ENCODE results near the gene QPCTL. TPM values are rescaled to one million over a fixed set of nuclear protein-coding genes. Genes with fewer than 3 reads are reported as not detected.
A peak's percentile ranks its signal among the peaks of the same experiment; 100 is the strongest.

The QPCTL gene
- total and polyA plus RNA-seq, 10 of the 15 experiments (the other 5 are each of a cell fraction or from before 2014, with no cell fraction given) = 1.1 to 22.6 (median 11.2) TPM

- ChIA-PET RAD21 (ENCODE audit: unreplicated experiment) (interaction anchor here (0.5 to 2.6 kb wide), 17 partner anchors 8 to 1431 kb away, joined by 3 to 25 read pairs (median 4); partner anchors contain the start of genes FBXO46, GIPR, QPCTL and SIX5), CTCF (interaction anchor here (0.6 to 4.8 kb wide), 16 partner anchors 10 to 1933 kb away, joined by 3 to 53 read pairs (median 6); partner anchors contain the start of genes FBXO46, GIPR, QPCTL and SIX5), POLR2A (interaction anchor here (0.6 to 5.9 kb wide), 18 partner anchors 9 to 1672 kb away, joined by 3 to 58 read pairs (median 4); partner anchors contain the start of genes CALM3, FBXO46, QPCTL and SIX5), SMC1A (ENCODE audit: uncharacterized antibody, unreplicated experiment) (interaction anchor here (0.6 to 4.9 kb wide), 18 partner anchors 9 to 239 kb away, joined by 3 to 35 read pairs (median 4); partner anchors contain the start of genes DMWD, FBXO46, QPCTL and SIX5)
- no TSS peak for BruUV-seq (replicated peaks)
- 1% methylated on average over 51 of the region's 51 CpGs for WGBS (ENCODE audit: insufficient coverage, insufficient replicate concordance, low lambda C conversion rate, missing lambda C conversion rate)
- H3K36me3 ChIP-seq (ENCODE audit: control insufficient read depth in 2 of 2, insufficient read depth in 2 of 2, low read length in 1 of 2) = peaks cover 13 to 21% of the 10 kb centered on the region in 2 experiments
- H3K9me3 ChIP-seq (replicated peaks; ENCODE audit: control insufficient read depth, insufficient read depth, low read length) = no peaks in the 10 kb centered on the region
- H3K9ac ChIP-seq (ENCODE audit: control insufficient read depth, insufficient read depth, low read length) = peak overlapping the region; percentile 99
- peaks cover 13% of the 10 kb centered on the region for H3K4me1 ChIP-seq (ENCODE audit: control insufficient read depth, insufficient read depth, low read length)
- intact Hi-C loops (cut with micrococcal nuclease; ENCODE audit: unreplicated experiment) (no loop called here), in situ Hi-C loops (cut with MboI) (no loop called here)
- H3K27ac ChIP-seq (ENCODE audit: control insufficient read depth, insufficient read depth) = peak overlapping the region; percentile 97
- peak overlapping the region; percentile 92 for H3K4me2 ChIP-seq (ENCODE audit: control insufficient read depth, insufficient read depth)
- H2AFZ ChIP-seq (ENCODE audit: control insufficient read depth, low read depth, low read length) = peak overlapping the region; percentile 19
- ATAC-seq (peak; percentile 99), DNase-seq (ENCODE audit: low read depth, low spot score) (peak; percentile 99), FAIRE-seq (peak; percentile 99)
- H3K79me2 ChIP-seq (ENCODE audit: control insufficient read depth, insufficient read depth, low read length) = peaks cover 74% of the 10 kb centered on the region
- no peaks in the 10 kb centered on the region for H4K20me1 ChIP-seq (ENCODE audit: control insufficient read depth, insufficient read depth)
- no peaks in the 10 kb centered on the region for H3K27me3 ChIP-seq (replicated peaks in 1 of 2; ENCODE audit: control insufficient read depth in 2 of 2, insufficient read depth in 2 of 2, low read length in 1 of 2)
- H3K4me3 ChIP-seq = peak overlapping the region; percentile 95
- TF ChIP-seq TBL1XR1 (IDR thresholded peaks at IDR 0.05; ENCODE audit: low read depth, low read length) (peak; percentile 84), NFYA (IDR thresholded peaks at IDR 0.05; ENCODE audit: borderline replicate concordance, low read depth, low read length) (no peak), REST (IDR thresholded peaks at IDR 0.05; ENCODE audit: low read depth, low read length) (no peak), CUX1 (IDR thresholded peaks at IDR 0.05; ENCODE audit: insufficient replicate concordance, low read depth, low read length) (no peak), EP300 (IDR thresholded peaks at IDR 0.05; ENCODE audit: borderline replicate concordance in 1 of 2, control insufficient read depth in 1 of 2, low read depth in 2 of 2, low read length in 2 of 2) (peak in 1 of 2 experiments; percentile 51; a peak in 2 of 4 replicates), USF2 (IDR thresholded peaks at IDR 0.05; ENCODE audit: borderline replicate concordance, low read depth, low read length) (peak; percentile 88), SIX5 (IDR thresholded peaks at IDR 0.05; ENCODE audit: low read depth, low read length, severe bottlenecking) (peak; percentile 19), ZNF384 (IDR thresholded peaks at IDR 0.05; ENCODE audit: borderline replicate concordance, low read depth, low read length) (no peak), E2F4 (IDR thresholded peaks at IDR 0.05; ENCODE audit: low read depth, low read length) (peak; percentile 61; the same call in 1 of the 2 replicates)
Measured at GRCh38 chr19:45717131-45717982, 24.9 kb downstream of the QPCTL start.
